ENCODE data around the gene AGBL1. TPM values are rescaled to one million over a fixed set of nuclear protein-coding genes. Genes with fewer than 3 reads are reported as not detected.

The AGBL1 gene
- total RNA-seq, 2 donors from 2014 or later: 0.23 to 0.91 TPM

- Histone ChIP-seq H3K27me3 (replicated peaks; ENCODE audit: insufficient read depth) (no peaks in the 10 kb centered on the region), H3K9me3 (no peaks in the 10 kb centered on the region), H3K36me3 (no peaks in the 10 kb centered on the region), H3K4me3 (no peak overlapping the region), H3K4me1 (replicated peaks) (no peaks in the 10 kb centered on the region), H3K27ac (no peak overlapping the region)
- no peak for DNase-seq (ENCODE audit: low spot score)
- WGBS: 38% methylated on average over 6 of the region's 6 CpGs
- intact Hi-C loops (cut with DNase I): no loop called here
- TF ChIP-seq CTCF (IDR thresholded peaks at IDR 0.05): peak in 2 of 4 experiments; percentile 32 to 67
- TF ChIP-seq POLR2A (IDR thresholded peaks at IDR 0.05): no peak
Observed at GRCh38 chr15:86624261-86625036, 544.8 kb downstream of the AGBL1 start.

GRCh38 chr15:86629409-86630356 is 550.0 kb downstream of the AGBL1 start:
- TF ChIP-seq POLR2AphosphoS5 (IDR thresholded peaks at IDR 0.05) (no peak), POLR2A (IDR thresholded peaks at IDR 0.05) (no peak), CTCF (IDR thresholded peaks at IDR 0.05) (no peak)
- H3K36me3 ChIP-seq: no peaks in the 10 kb centered on the region
- H3K4me3 ChIP-seq: no peak overlapping the region
- WGBS: 33% methylated on average over 7 of the region's 7 CpGs
- H3K27ac ChIP-seq: no peak overlapping the region
- H3K4me1 ChIP-seq (replicated peaks): no peaks in the 10 kb centered on the region
- intact Hi-C loops (cut with DNase I): no loop called here
- no peak for DNase-seq (ENCODE audit: low spot score)
- no peaks in the 10 kb centered on the region for H3K27me3 ChIP-seq (replicated peaks; ENCODE audit: insufficient read depth)
- no peaks in the 10 kb centered on the region for H3K9me3 ChIP-seq

- DNase-seq (ENCODE audit: low spot score): no peak
- Histone ChIP-seq H3K27ac (no peak overlapping the region), H3K4me1 (replicated peaks) (no peaks in the 10 kb centered on the region), H3K4me3 (no peak overlapping the region), H3K27me3 (replicated peaks; ENCODE audit: insufficient read depth) (no peaks in the 10 kb centered on the region), H3K9me3 (no peaks in the 10 kb centered on the region), H3K36me3 (no peaks in the 10 kb centered on the region)
- WGBS: 87% methylated on average over 5 of the region's 5 CpGs
- intact Hi-C loops (cut with DNase I): no loop called here
- no peak for TF ChIP-seq POLR2A (IDR thresholded peaks at IDR 0.05)
- TF ChIP-seq CTCF (IDR thresholded peaks at IDR 0.05): no peak
- TF ChIP-seq POLR2AphosphoS5 (IDR thresholded peaks at IDR 0.05): no peak
Observed at GRCh38 chr15:86630946-86631345, 551.3 kb downstream of the AGBL1 start.

- Histone ChIP-seq H3K27me3 (replicated peaks; ENCODE audit: insufficient read depth) (no peaks in the 10 kb centered on the region), H3K4me1 (replicated peaks) (no peaks in the 10 kb centered on the region), H3K4me3 (no peak overlapping the region), H3K9me3 (no peaks in the 10 kb centered on the region), H3K36me3 (no peaks in the 10 kb centered on the region), H3K27ac (no peak overlapping the region)
- no peak for DNase-seq (ENCODE audit: low spot score)
- TF ChIP-seq CTCF (IDR thresholded peaks at IDR 0.05) (no peak), POLR2AphosphoS5 (IDR thresholded peaks at IDR 0.05) (no peak), POLR2A (IDR thresholded peaks at IDR 0.05) (no peak)
- intact Hi-C loops (cut with DNase I): no loop called here
- 82% methylated on average over 4 of the region's 4 CpGs for WGBS
Observed at GRCh38 chr15:86634146-86634545, 554.5 kb downstream of the AGBL1 start.

Data from prostate gland (tissue), 2 donors.